Epithelial cell of esophagus (primary cell): ENCODE measurements around the gene SMCO2.
A peak's percentile ranks its signal among the peaks of the same experiment; 100 is the strongest.

Experiments
- DNase-seq: peaks from one replicate; pipeline ENCODE4 v3.0.0; 2010; ENCODE audit warnings: low read depth
- H3K4me3 ChIP-seq: 2 replicates; pipeline ENCODE4 v1.5.1; 2011; ENCODE audit warnings: mild to moderate bottlenecking, low read length, control low read depth
- TF ChIP-seq, protein P1 (sequence below): IDR thresholded peaks from 2 replicates; pipeline ENCODE4 v1.5.1; 2011; ENCODE audit warnings: low read depth, mild to moderate bottlenecking, low read length, control low read depth, inconsistent platforms; ENCODE audit not compliant: insufficient read depth; ENCODE audit errors: missing control alignments

Gene SMCO2

DNA sequence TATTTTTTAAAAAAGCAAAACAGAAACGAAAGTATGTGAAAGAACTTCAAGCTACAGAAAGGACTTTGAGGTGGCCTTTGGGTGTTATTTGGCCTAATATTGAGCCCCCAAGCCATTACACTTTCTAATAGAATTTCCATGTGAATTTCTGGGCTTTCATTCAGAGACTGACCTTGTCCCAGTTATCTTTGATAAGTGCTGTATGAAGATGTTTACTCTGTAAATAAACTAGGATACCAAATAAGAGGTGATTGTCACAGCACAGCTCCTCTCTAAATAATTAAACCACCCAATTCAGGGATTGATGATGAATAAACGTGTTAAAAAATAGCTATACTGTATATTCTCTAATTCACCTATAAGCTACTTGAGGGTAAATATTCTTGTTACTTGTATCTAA lies 44.7 kb downstream of the SMCO2 start:
- H3K4me3 ChIP-seq: no peak overlapping the region
- DNase-seq: no peak
- TF ChIP-seq, protein P1, sequence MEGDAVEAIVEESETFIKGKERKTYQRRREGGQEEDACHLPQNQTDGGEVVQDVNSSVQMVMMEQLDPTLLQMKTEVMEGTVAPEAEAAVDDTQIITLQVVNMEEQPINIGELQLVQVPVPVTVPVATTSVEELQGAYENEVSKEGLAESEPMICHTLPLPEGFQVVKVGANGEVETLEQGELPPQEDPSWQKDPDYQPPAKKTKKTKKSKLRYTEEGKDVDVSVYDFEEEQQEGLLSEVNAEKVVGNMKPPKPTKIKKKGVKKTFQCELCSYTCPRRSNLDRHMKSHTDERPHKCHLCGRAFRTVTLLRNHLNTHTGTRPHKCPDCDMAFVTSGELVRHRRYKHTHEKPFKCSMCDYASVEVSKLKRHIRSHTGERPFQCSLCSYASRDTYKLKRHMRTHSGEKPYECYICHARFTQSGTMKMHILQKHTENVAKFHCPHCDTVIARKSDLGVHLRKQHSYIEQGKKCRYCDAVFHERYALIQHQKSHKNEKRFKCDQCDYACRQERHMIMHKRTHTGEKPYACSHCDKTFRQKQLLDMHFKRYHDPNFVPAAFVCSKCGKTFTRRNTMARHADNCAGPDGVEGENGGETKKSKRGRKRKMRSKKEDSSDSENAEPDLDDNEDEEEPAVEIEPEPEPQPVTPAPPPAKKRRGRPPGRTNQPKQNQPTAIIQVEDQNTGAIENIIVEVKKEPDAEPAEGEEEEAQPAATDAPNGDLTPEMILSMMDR: no peak

DNA sequence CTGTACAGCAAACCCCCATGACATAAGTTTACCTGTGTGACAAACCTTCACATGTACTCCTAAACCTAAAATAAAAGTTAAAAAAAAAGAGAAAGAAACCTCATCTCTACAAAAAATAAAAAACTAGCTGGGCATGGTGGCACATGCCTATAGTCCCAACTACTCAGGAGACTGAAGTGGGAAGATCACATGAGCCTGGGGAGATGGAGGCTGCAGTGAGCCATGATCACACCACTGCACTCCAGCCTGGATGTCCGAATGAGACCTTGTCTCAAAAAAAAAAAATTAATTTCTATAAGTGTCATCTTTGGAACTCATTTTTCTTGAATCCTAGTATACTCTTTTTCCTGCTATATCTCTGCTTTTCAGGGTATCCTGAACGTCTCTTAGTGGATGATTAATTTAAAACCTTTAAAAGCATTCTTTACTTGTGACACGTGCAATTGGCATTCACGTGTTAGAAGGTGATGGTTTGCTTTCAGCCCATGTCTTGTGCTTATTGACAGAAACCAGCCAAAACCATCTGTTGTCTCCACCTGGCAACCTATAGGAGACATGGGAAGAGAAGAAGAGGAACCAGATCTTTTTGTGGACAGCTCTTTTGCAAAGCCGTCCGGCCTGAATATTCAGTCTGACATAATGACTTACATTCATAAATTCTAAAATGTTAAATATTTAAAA lies 46.9 kb downstream of the SMCO2 start:
- TF ChIP-seq, protein P1: no peak
- H3K4me3 ChIP-seq: no peak overlapping the region
- DNase-seq: peak; percentile 34

DNA sequence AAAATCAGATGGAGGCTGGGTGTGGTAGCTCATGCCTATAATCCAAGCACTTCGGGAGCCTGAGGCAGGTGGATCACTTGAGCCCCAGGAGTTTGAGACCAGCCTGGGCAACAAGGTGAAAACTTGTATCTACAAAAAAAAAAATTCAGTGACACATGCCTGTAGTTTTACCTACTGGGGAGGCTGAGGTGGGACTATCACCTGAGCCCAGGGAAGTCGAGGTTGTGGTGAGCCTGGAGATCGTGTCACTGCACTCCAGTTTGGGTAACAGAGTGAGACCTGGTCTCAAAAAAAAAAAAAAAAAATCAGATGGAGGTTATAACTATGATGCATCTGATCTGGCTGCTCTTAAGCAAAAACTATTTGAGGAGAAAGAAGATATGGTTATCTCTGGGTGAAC lies 50.9 kb downstream of the SMCO2 start:
- no peak overlapping the region for H3K4me3 ChIP-seq
- TF ChIP-seq, protein P1: no peak
- DNase-seq: no peak

DNA sequence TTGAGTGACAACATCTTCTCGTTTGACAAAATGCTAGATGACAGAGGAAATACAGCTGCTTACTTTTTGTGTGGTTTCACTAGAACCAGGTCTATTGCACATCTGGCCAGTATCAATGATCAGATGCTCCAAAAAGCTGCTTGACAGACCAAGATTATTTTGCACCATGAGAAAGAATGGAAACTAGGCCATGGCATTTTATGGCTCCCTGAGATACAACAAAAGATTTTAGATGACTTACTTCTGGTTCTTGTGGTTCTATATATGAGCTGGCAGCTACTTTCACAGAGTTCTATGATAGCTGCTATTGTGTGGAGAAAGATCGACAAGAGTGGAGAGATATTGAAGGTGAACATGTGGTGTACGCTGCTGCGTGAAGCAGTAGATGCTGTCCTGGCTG lies 51.6 kb downstream of the SMCO2 start:
- TF ChIP-seq, protein P1: no peak
- DNase-seq: no peak
- no peak overlapping the region for H3K4me3 ChIP-seq

DNA sequence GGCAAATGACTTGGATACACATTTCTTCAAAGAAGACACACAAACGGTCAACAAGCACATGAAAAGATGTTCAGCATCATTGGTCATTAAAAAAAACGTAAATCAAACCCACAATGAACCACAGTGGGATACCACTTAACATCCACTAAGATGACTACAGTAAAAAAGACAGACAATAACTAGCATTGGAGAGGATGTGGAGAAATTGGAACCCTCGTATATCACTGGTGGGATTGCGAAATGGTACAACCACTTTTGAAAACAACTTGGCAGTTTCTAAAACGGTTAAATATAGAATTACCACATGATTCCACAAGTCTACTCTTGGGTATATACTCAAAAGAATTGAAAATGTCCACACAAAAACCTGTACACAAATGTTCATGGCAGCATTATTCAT lies 52.2 kb downstream of the SMCO2 start:
- no peak for DNase-seq
- TF ChIP-seq, protein P1: no peak
- no peak overlapping the region for H3K4me3 ChIP-seq

DNA sequence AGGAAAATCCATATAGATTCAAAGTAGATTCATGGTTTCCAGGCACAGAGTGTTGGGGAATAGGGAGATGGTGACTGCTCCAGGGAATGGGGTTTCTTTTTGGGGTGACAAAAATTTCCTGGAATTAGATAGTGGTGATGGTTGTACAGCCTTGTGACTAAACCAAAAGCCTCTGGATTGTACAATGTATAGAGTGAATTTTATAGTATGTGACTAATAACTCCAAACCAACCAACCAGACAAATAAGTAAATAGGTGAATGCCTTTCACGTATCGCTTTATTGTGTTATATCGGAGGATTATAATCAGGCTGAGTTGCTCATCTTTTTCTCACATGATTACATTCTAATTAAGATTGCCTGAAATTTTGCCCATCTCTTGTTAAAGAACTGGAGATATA lies 52.8 kb downstream of the SMCO2 start:
- TF ChIP-seq, protein P1: no peak

DNA sequence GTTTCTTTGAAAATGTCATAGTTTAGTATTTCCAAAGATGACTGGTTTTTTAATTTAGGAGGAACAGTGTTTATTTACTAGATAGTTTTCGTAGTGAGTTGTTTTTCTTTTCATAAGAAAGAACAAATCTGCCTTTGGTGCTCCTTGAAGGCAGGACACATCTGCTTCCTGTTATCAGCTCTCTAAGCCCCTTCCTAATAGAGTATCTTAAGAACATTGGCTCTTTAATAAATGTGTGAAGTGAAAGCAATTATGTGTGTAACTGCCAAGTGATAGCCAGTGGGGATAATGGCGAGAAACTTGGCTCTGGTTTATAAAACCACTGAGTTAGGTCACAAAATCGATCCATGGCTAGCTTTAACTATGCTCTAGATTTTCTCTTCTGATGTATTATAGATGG lies 54.0 kb downstream of the SMCO2 start:
- no peak for DNase-seq
- TF ChIP-seq, protein P1: no peak
- H3K4me3 ChIP-seq: no peak overlapping the region

More for the DNA sequence above, 52.8 kb downstream of the SMCO2 start:
- no peak for DNase-seq
- H3K4me3 ChIP-seq: no peak overlapping the region
